Naive thymus-derived CD4-positive, alpha-beta T cell (primary cell): ENCODE results near the gene MCL1. TPM values are rescaled to one million over a fixed set of nuclear protein-coding genes. Genes with fewer than 3 reads are reported as not detected.
"Not testable (repeated sequence)": the region's sequence is repeated elsewhere in the genome, so short reads cannot be mapped to it uniquely, and the experiment has no call there.

ENCODE experiments used
- ATAC-seq: fragments of 150-1000 bp; cut with Tn5 transposase; 2 replicates; pipeline ENCODE4 v1.10.0; 2021; ENCODE audit warnings: mild to moderate bottlenecking, moderate library complexity
- CTCF ChIA-PET: fragments of 350-600 bp; sonication (Branson Sonifier 250); formaldehyde crosslinking; loops from one replicate; lab custom pipeline; 2021; ENCODE audit warnings: antibody characterized with exemption; lab: Charles Lee
- POLR2A ChIA-PET: fragments of 350-600 bp; sonication (Branson Sonifier 250); formaldehyde crosslinking; loops from one replicate; lab custom pipeline; 2021; ENCODE audit warnings: antibody characterized with exemption, inconsistent platforms; lab: Charles Lee
- DNase-seq, 9 donors: peaks; one replicate each; pipeline versions ENCODE4 v3.0.0 to v3.0.0-alpha.2; 2020 to 2022; ENCODE audit warnings: mixed read lengths in 1 of 9
- H3K27ac ChIP-seq: one replicate; pipeline ENCODE4 v1.7.0; 2013; ENCODE audit warnings: mild to moderate bottlenecking, low read depth, low read length, moderate library complexity
- H3K27me3 ChIP-seq, 2 donors: one replicate each; pipeline ENCODE4 v1.7.0; 2013; ENCODE audit warnings: low read length in 2 of 2, mild to moderate bottlenecking in 2 of 2, moderate library complexity in 2 of 2; ENCODE audit not compliant: control insufficient read depth in 2 of 2, insufficient read depth in 2 of 2
- H3K36me3 ChIP-seq, 3 experiments: 1 replicate in 2 of 3; 2 replicates in 1 of 3; pipeline ENCODE4 v1.7.0; 2013; ENCODE audit warnings: low read length in 3 of 3, mild to moderate bottlenecking in 3 of 3, moderate library complexity in 1 of 3; ENCODE audit not compliant: insufficient read depth in 3 of 3, control insufficient read depth in 2 of 3
- H3K4me1 ChIP-seq, 2 donors: one replicate each; pipeline ENCODE4 v1.7.0; 2013; ENCODE audit warnings: low read length in 2 of 2, mild to moderate bottlenecking in 2 of 2, moderate library complexity in 1 of 2; ENCODE audit not compliant: control insufficient read depth in 2 of 2, insufficient read depth in 2 of 2
- H3K4me3 ChIP-seq: 2 replicates; pipeline ENCODE4 v1.7.0; 2013; ENCODE audit warnings: mild to moderate bottlenecking, low read length
- H3K9me3 ChIP-seq, 3 experiments: 1 replicate in 2 of 3; 2 replicates in 1 of 3; pipeline ENCODE4 v1.7.0; 2013; ENCODE audit warnings: low read length in 3 of 3; ENCODE audit not compliant: control insufficient read depth in 2 of 3
- H3K27ac Mint-ChIP-seq, 9 donors: one replicate each; pipeline ENCODE4 v1.8.0; 2020 to 2022; ENCODE audit warnings: mixed read lengths in 9 of 9, mild to moderate bottlenecking in 8 of 9, moderate library complexity in 5 of 9, inconsistent platforms in 2 of 9
- H3K27me3 Mint-ChIP-seq, 5 donors: one replicate each; pipeline ENCODE4 v1.8.0; 2021 to 2022; ENCODE audit warnings: mixed read lengths in 5 of 5, mild to moderate bottlenecking in 1 of 5
- H3K36me3 Mint-ChIP-seq, 5 donors: one replicate each; pipeline ENCODE4 v1.8.0; 2020 to 2022; ENCODE audit warnings: mixed read lengths in 5 of 5, mild to moderate bottlenecking in 3 of 5, inconsistent platforms in 1 of 5
- H3K4me1 Mint-ChIP-seq, 7 donors: one replicate each; pipeline ENCODE4 v1.8.0; 2020 to 2022; ENCODE audit warnings: mixed read lengths in 7 of 7, mild to moderate bottlenecking in 3 of 7, inconsistent platforms in 1 of 7
- H3K4me3 Mint-ChIP-seq, 10 donors: one replicate each; pipeline ENCODE4 v1.8.0; 2020 to 2022; ENCODE audit warnings: mild to moderate bottlenecking in 10 of 10, mixed read lengths in 10 of 10, moderate library complexity in 6 of 10, inconsistent platforms in 2 of 10
- H3K9me3 Mint-ChIP-seq, 11 donors: one replicate each; pipeline ENCODE4 v1.8.0; 2020 to 2022; ENCODE audit warnings: mixed read lengths in 11 of 11, mild to moderate bottlenecking in 4 of 11, inconsistent platforms in 1 of 11, moderate library complexity in 1 of 11
- intact Hi-C, 2 donors: fragments of 100-400 bp; cut with micrococcal nuclease; formaldehyde crosslinking; loops; one replicate each; pipeline ENCODE4 v1.15.1; 2023
- polyA plus RNA-seq, 2 donors: library from polyadenylated mRNA; unstranded; fragments of 300-500 nt; fragmentation: Illumina TruSeq; gene quantifications; one replicate each; pipeline ENCODE4 v1.2.3, GENCODE V29; 2021
- total RNA-seq, 6 experiments: library from RNA in 5 of 6; stranded (reverse) in 5 of 6; gene quantifications; 1 replicate in 5 of 6; 2 replicates in 1 of 6; pipeline ENCODE4 v1.2.3 and lab custom pipeline; 2021 to 2026

Gene MCL1
- total and polyA plus RNA-seq, 7 experiments from 2014 or later = 171 to 1,400 (median 314) TPM

- ChIA-PET POLR2A (interaction anchor here (1.0 to 18.9 kb wide), 7 partner anchors 8 to 116 kb away, joined by 3 to 1237 read pairs (median 10); partner anchors contain the start of genes ENSA and GOLPH3L), CTCF (interaction anchor here (17.1 kb wide), 1 partner anchor 18 kb away, joined by 300 read pairs; no protein-coding TSS in a partner anchor)
- ATAC-seq, H3K4me3 ChIP-seq, H3K9me3 Mint-ChIP-seq, H3K27me3 ChIP-seq, intact Hi-C loops, H3K27me3 Mint-ChIP-seq, H3K4me1 ChIP-seq, H3K9me3 ChIP-seq, DNase-seq: not testable (repeated sequence)
- Mint-ChIP-seq H3K36me3 (peaks cover 21 to 41% (median 32%) of the 10 kb centered on the region in 5 donors), H3K4me3 (peak overlapping the region in 9 of 10 donors; percentile 0 to 99 (median 87)), H3K27ac (peak overlapping the region; percentile 95 to 98 (median 96)), H3K4me1 (peaks cover 13 to 27% (median 19%) of the 10 kb centered on the region in 7 donors)
- H3K27ac ChIP-seq = peak overlapping the region; percentile 8
- H3K36me3 ChIP-seq = peaks cover 21 to 31% (median 26%) of the 10 kb centered on the region in 3 experiments
These were observed 1.6 kb upstream of the MCL1 start for GRCh38 chr1:150580966-150581365.

DNA sequence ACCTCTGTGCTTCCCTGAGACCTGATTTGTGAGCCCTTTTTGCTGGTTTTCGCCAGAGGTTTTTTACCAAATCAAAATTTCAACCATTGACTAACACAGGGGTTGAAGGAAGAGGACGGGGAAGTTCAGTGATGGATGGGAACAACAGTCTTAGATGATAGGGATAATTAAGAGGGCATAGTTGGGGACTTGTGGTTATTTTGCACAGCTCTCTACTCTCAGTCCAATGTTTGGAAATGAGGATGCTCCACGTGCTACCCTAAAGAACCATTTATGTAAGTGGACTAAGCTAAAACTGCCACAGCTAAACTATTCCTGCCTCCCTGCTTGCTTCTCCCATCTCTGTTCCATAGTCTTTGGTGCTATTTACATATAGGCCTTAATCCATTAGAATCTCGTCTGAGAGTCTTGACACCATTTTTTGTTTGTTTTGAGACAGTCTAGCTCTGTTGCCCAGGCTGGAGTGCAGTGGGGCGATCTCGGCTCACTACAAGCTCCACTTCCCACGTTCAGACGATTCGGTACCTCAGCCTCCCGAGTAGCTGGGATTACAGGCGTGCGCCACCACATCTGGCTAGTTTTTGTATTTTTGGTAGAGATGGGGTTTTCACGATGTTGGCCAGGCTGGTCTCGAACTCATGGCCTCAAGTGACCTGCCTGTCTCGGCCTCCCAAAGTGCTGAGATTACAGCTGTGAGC is 684 bp upstream of the MCL1 start:
- Mint-ChIP-seq H3K4me1 (peaks cover 18 to 32% (median 22%) of the 10 kb centered on the region in 7 donors), H3K36me3 (peaks cover 27 to 44% (median 39%) of the 10 kb centered on the region in 5 donors), H3K27me3 (peaks cover 0 to 7% (median 0%) of the 10 kb centered on the region in 5 donors), H3K27ac (peak overlapping the region; percentile 95 to 98 (median 96)), H3K9me3 (peaks cover 0 to 9% (median 0%) of the 10 kb centered on the region in 11 donors), H3K4me3 (peak overlapping the region; percentile 72 to 99 (median 93))
- Histone ChIP-seq H3K4me1 (peaks cover 0 to 9% of the 10 kb centered on the region in 2 donors), H3K27me3 (no peaks in the 10 kb centered on the region), H3K36me3 (peaks cover 30 to 40% (median 35%) of the 10 kb centered on the region in 3 experiments), H3K27ac (peak overlapping the region; percentile 97), H3K4me3 (peak overlapping the region; percentile 50), H3K9me3 (no peaks in the 10 kb centered on the region)
- DNase-seq = no peak
- CTCF ChIA-PET = interaction anchor here (0.8 to 17.1 kb wide), 6 partner anchors 9 to 48 kb away, joined by 3 to 300 read pairs (median 6); partner anchors contain the start of gene ENSA
- no peak for ATAC-seq
- intact Hi-C loops = loop anchor here (1.0 to 2.0 kb wide), 9 partner anchors 13 to 344 kb away; partner anchors contain the start of genes ENSA (in 2 of the 2), ANP32E (in 1 of the 2) and RPRD2 (in 1 of the 2)
- POLR2A ChIA-PET = interaction anchor here (0.8 to 18.9 kb wide), 17 partner anchors 9 to 577 kb away, joined by 3 to 1237 read pairs (median 5); partner anchors contain the start of genes ENSA, GOLPH3L and RPRD2

DNA sequence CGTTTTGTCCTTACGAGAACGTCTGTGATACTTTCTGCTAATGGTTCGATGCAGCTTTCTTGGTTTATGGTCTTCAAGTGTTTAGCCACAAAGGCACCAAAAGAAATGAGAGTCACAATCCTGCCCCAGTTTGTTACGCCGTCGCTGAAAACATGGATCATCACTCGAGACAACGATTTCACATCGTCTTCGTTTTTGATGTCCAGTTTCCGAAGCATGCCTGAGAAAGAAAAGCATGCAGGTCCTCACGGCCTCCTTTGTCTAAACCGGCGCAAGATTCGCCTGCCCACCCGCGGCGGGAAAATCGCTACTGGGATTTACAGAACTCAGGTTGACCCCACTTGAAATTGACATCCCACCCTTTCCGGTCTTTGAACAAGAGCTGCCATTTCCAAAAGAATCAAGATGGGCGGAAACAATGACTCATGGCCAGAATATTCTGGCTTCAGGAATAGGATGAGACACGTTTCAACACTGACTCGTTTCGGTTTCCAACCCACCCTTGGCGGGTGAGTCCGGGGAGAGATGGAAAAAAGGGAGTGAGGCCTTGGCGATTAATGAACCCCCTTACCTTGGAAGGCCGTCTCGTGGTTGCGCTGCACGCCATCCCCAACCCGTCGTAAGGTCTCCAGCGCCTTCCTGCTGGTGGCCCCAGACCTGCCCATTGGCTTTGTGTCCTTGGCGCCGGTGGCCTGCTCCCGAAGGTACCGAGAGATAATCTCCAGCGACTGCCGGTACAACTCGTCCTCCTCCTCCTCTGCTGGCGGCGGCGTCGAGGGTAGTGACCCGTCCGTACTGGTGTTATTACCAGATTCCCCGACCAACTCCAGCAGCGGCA is 919 bp downstream of the MCL1 start:
- ChIA-PET CTCF (interaction anchor here (1.0 to 17.1 kb wide), 5 partner anchors 8 to 50 kb away, joined by 3 to 300 read pairs (median 6); partner anchors contain the start of gene ENSA), POLR2A (interaction anchor here (0.9 to 18.9 kb wide), 12 partner anchors 9 to 480 kb away, joined by 3 to 1237 read pairs (median 7); partner anchors contain the start of genes ENSA, GOLPH3L and RPRD2)
- Mint-ChIP-seq H3K36me3 (peaks cover 27 to 58% (median 51%) of the 10 kb centered on the region in 5 donors), H3K27ac (peak overlapping the region; percentile 96 to 99 (median 97)), H3K9me3 (peaks cover 0 to 9% (median 0%) of the 10 kb centered on the region in 11 donors), H3K27me3 (peaks cover 0 to 7% (median 0%) of the 10 kb centered on the region in 5 donors), H3K4me1 (peaks cover 26 to 45% (median 33%) of the 10 kb centered on the region in 7 donors), H3K4me3 (peak overlapping the region; percentile 92 to 99 (median 95))
- H3K4me1 ChIP-seq = peaks cover 5 to 18% of the 10 kb centered on the region in 2 donors
- peak in 4 of 9 donors; percentile 36 to 67 (median 54) for DNase-seq
- no peaks in the 10 kb centered on the region for H3K27me3 ChIP-seq
- no peaks in the 10 kb centered on the region for H3K9me3 ChIP-seq
- H3K4me3 ChIP-seq = peak overlapping the region; percentile 95
- intact Hi-C loops = loop anchor here (1.0 to 2.0 kb wide), 9 partner anchors 11 to 342 kb away; partner anchors contain the start of genes ENSA (in 2 of the 2), ANP32E (in 1 of the 2) and RPRD2 (in 1 of the 2)
- H3K36me3 ChIP-seq = peaks cover 36 to 52% (median 41%) of the 10 kb centered on the region in 3 experiments
- no peak for ATAC-seq
- H3K27ac ChIP-seq = peak overlapping the region; percentile 97

DNA sequence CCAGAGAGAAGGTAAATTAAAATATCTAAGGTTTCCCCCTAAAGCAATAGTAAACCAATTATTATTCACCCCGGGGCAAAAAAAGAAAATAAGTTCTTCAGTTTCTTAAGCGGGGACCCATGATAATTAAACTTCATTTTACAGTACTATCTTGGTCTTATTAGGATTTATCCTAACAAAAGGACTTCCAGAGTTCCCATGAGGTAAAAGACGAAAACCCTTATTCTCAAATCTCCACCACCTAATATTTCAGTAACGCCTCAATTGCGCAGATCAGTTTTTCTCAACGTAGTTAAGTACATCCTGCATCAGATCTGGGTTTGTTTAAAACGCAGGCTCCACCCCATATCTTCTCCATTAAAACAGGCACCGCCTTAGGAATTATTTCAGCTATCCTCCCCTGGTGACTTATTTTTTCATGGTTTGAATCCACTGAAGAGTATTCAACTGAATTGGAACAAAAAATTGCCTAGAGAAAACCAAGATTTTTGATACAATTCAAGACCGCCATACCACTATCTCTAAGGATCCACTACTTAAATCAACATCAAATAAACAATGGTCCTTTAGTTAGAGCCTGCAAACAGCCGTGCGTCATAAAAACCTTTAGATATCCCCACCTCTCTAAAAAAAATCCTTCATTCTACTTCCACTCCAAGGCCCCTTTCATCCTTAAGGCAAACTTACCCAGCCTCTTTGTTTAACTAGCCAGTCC is 1.7 kb downstream of the MCL1 start:
- H3K36me3 Mint-ChIP-seq = peaks cover 27 to 65% (median 58%) of the 10 kb centered on the region in 5 donors
- Histone ChIP-seq H3K36me3 (peaks cover 40 to 59% (median 47%) of the 10 kb centered on the region in 3 experiments), H3K27me3 (no peaks in the 10 kb centered on the region), H3K9me3 (no peaks in the 10 kb centered on the region), H3K4me1 (peaks cover 12 to 26% of the 10 kb centered on the region in 2 donors), H3K4me3 (peak overlapping the region; percentile 95), H3K27ac (peak overlapping the region; percentile 97)
- peaks cover 0 to 9% (median 0%) of the 10 kb centered on the region in 11 donors for H3K9me3 Mint-ChIP-seq
- DNase-seq (peak in 7 of 9 donors; percentile 64 to 83 (median 70)), ATAC-seq (peak; percentile 17)
- H3K4me1 Mint-ChIP-seq = peaks cover 26 to 52% (median 41%) of the 10 kb centered on the region in 7 donors
- CTCF ChIA-PET = interaction anchor here (0.7 to 17.1 kb wide), 5 partner anchors 14 to 407 kb away, joined by 3 to 300 read pairs (median 3); no protein-coding TSS in a partner anchor
- peak overlapping the region; percentile 96 to 99 (median 97) for H3K27ac Mint-ChIP-seq
- POLR2A ChIA-PET = interaction anchor here (0.7 to 18.9 kb wide), 10 partner anchors 9 to 309 kb away, joined by 3 to 1237 read pairs (median 5); partner anchors contain the start of genes APH1A, ENSA and RPRD2
- peaks cover 0 to 7% (median 0%) of the 10 kb centered on the region in 5 donors for H3K27me3 Mint-ChIP-seq
- intact Hi-C loops = loop anchor here (2.0 kb wide), 2 partner anchors 43 to 213 kb away; partner anchors contain the start of gene RPRD2 (in 1 of the 2)
- peak overlapping the region; percentile 92 to 99 (median 95) for H3K4me3 Mint-ChIP-seq

GRCh38 chr1:150576794-150577556 is 2.4 kb downstream of the MCL1 start:
- Mint-ChIP-seq H3K27me3 (peaks cover 0 to 7% (median 0%) of the 10 kb centered on the region in 5 donors), H3K9me3 (peaks cover 0 to 9% (median 0%) of the 10 kb centered on the region in 11 donors), H3K4me1 (peaks cover 25 to 53% (median 41%) of the 10 kb centered on the region in 7 donors), H3K4me3 (peak overlapping the region; percentile 92 to 99 (median 95)), H3K36me3 (peaks cover 27 to 70% (median 62%) of the 10 kb centered on the region in 5 donors), H3K27ac (peak overlapping the region; percentile 96 to 99 (median 97))
- Histone ChIP-seq H3K4me3 (peak overlapping the region; percentile 95), H3K36me3 (peaks cover 40 to 63% (median 47%) of the 10 kb centered on the region in 3 experiments), H3K27ac (peak overlapping the region; percentile 97), H3K27me3 (no peaks in the 10 kb centered on the region), H3K9me3 (no peaks in the 10 kb centered on the region), H3K4me1 (peaks cover 19 to 33% of the 10 kb centered on the region in 2 donors)
- intact Hi-C loops = loop anchor here in 1 of 2 donors (1.0 kb wide), 1 partner anchor 9 kb away; no protein-coding TSS in a partner anchor
- DNase-seq = no peak
- no peak for ATAC-seq
- CTCF ChIA-PET = interaction anchor here (0.7 to 17.1 kb wide), 4 partner anchors 14 to 408 kb away, joined by 3 to 300 read pairs (median 3); partner anchors contain the start of gene ENSA
- POLR2A ChIA-PET = interaction anchor here (0.6 to 18.9 kb wide), 14 partner anchors 9 to 308 kb away, joined by 3 to 1237 read pairs (median 3); partner anchors contain the start of genes APH1A, ENSA, GOLPH3L and RPRD2
